H9 (cell line): ENCODE data around the gene CTAG1B. TPM values are rescaled to one million over a fixed set of nuclear protein-coding genes. Genes with fewer than 3 reads are reported as not detected.
"Not testable (repeated sequence)": the region's sequence is repeated elsewhere in the genome, so short reads cannot be mapped to it uniquely, and the experiment has no call there.

Experiments
- DNase-seq: peaks from one replicate; pipeline ENCODE4 v3.0.0-alpha.2; 2017
- H2AFZ ChIP-seq: one replicate; pipeline ENCODE4 v1.6.1; 2013; ENCODE audit warnings: mild to moderate bottlenecking, low read length, control low read depth, moderate library complexity
- H2AK5ac ChIP-seq: 2 replicates; pipeline ENCODE4 v1.6.1; 2013; ENCODE audit warnings: low read length, control low read depth, mixed read lengths; ENCODE audit not compliant: insufficient read length
- H2BK120ac ChIP-seq: one replicate; pipeline ENCODE4 v1.6.1; 2013; ENCODE audit warnings: low read depth, mild to moderate bottlenecking, low read length, control low read depth, inconsistent platforms; ENCODE audit not compliant: poor library complexity, severe bottlenecking
- H2BK12ac ChIP-seq: 2 replicates; pipeline ENCODE4 v1.6.1; 2013; ENCODE audit warnings: low read length, control low read depth, mixed read lengths, low read depth; ENCODE audit not compliant: insufficient read length
- H2BK15ac ChIP-seq: 2 replicates; pipeline ENCODE4 v1.6.1; 2013; ENCODE audit warnings: low read depth, low read length, control low read depth
- H2BK20ac ChIP-seq: one replicate; pipeline ENCODE4 v1.6.1; 2013; ENCODE audit warnings: low read depth, mild to moderate bottlenecking, low read length, control low read depth, inconsistent platforms; ENCODE audit not compliant: poor library complexity, severe bottlenecking
- H2BK5ac ChIP-seq: 2 replicates; pipeline ENCODE4 v1.6.1; 2013; ENCODE audit warnings: low read length, control low read depth, mixed read lengths; ENCODE audit not compliant: insufficient read length
- H3K14ac ChIP-seq: 2 replicates; pipeline ENCODE4 v1.6.1; 2013; ENCODE audit warnings: low read length, control low read depth; ENCODE audit not compliant: insufficient read depth
- H3K18ac ChIP-seq: 2 replicates; pipeline ENCODE4 v1.6.1; 2013; ENCODE audit warnings: low read depth, mild to moderate bottlenecking, mixed read lengths, low read length, control low read depth; ENCODE audit not compliant: insufficient read length
- H3K23ac ChIP-seq: 2 replicates; pipeline ENCODE4 v1.6.1; 2013; ENCODE audit warnings: low read length, control low read depth, mixed read lengths, low read depth; ENCODE audit not compliant: insufficient read length
- H3K23me2 ChIP-seq: 2 replicates; pipeline ENCODE4 v1.6.1; 2013; ENCODE audit warnings: low read depth, mild to moderate bottlenecking, mixed read lengths, low read length, control low read depth; ENCODE audit not compliant: insufficient read length, poor library complexity, severe bottlenecking
- H3K27ac ChIP-seq: 2 replicates; pipeline ENCODE4 v1.5.1; 2013; ENCODE audit warnings: low read length, control low read depth, mixed read lengths, low read depth; ENCODE audit not compliant: insufficient read length
- H3K27me3 ChIP-seq: 2 replicates; pipeline ENCODE4 v1.6.1; 2013; ENCODE audit warnings: low read length, control low read depth, inconsistent platforms; ENCODE audit not compliant: insufficient read depth
- H3K4ac ChIP-seq: 2 replicates; pipeline ENCODE4 v1.6.1; 2013; ENCODE audit warnings: low read depth, mild to moderate bottlenecking, control low read depth, inconsistent platforms, low read length, moderate library complexity
- H3K4me1 ChIP-seq: 2 replicates; pipeline ENCODE4 v1.6.1; 2013; ENCODE audit warnings: low read length, control low read depth, inconsistent platforms; ENCODE audit not compliant: insufficient read depth
- H3K4me2 ChIP-seq: 2 replicates; pipeline ENCODE4 v1.6.1; 2013; ENCODE audit warnings: low read length, control low read depth, mixed read lengths; ENCODE audit not compliant: insufficient read length, insufficient read depth
- H3K56ac ChIP-seq: 2 replicates; pipeline ENCODE4 v1.6.1; 2013; ENCODE audit warnings: low read depth, mild to moderate bottlenecking, mixed read lengths, low read length, control low read depth; ENCODE audit not compliant: insufficient read length
- H3K79me1 ChIP-seq: 2 replicates; pipeline ENCODE4 v1.6.1; 2013; ENCODE audit warnings: low read depth, mild to moderate bottlenecking, moderate library complexity, low read length, control low read depth, inconsistent platforms; ENCODE audit not compliant: insufficient read depth, poor library complexity, severe bottlenecking
- H3K79me2 ChIP-seq: 2 replicates; pipeline ENCODE4 v1.6.1; 2013; ENCODE audit warnings: low read length, control low read depth, inconsistent platforms; ENCODE audit not compliant: insufficient read depth
- H3K9ac ChIP-seq: 2 replicates; pipeline ENCODE4 v1.6.1; 2013; ENCODE audit warnings: low read length, control low read depth, mixed read lengths; ENCODE audit not compliant: insufficient read length; ENCODE audit errors: extremely low read depth
- H3K9me3 ChIP-seq: one replicate; pipeline ENCODE4 v1.6.1; 2013; ENCODE audit warnings: low read depth, low read length, inconsistent platforms; ENCODE audit not compliant: control insufficient read depth
- H3T11ph ChIP-seq: one replicate; pipeline ENCODE4 v1.6.1; 2013; ENCODE audit warnings: mild to moderate bottlenecking, low read length, control low read depth, inconsistent platforms
- H4K20me1 ChIP-seq: one replicate; pipeline ENCODE4 v1.6.1; 2013; ENCODE audit not compliant: control insufficient read depth, insufficient read length, insufficient read depth
- H4K5ac ChIP-seq: 2 replicates; pipeline ENCODE4 v1.6.1; 2013; ENCODE audit warnings: low read depth, mild to moderate bottlenecking, mixed read lengths, low read length, control low read depth; ENCODE audit not compliant: insufficient read length
- H4K8ac ChIP-seq: replicated peaks from 2 replicates; pipeline ENCODE4 v1.6.1; 2013; ENCODE audit warnings: low read length, control low read depth, mixed read lengths, low read depth; ENCODE audit not compliant: insufficient read length
- H4K91ac ChIP-seq: 2 replicates; pipeline ENCODE4 v1.6.1; 2013; ENCODE audit warnings: low read depth, mild to moderate bottlenecking, moderate library complexity, mixed read lengths, low read length, control low read depth; ENCODE audit not compliant: insufficient read length
- H3K27ac Mint-ChIP-seq, 3 experiments: 2 replicates in 2 of 3; 3 replicates in 1 of 3; pipeline ENCODE4 v1.8.0; 2020 to 2021; ENCODE audit warnings: mixed read lengths in 3 of 3, mild to moderate bottlenecking in 1 of 3, moderate library complexity in 1 of 3
- H3K27me3 Mint-ChIP-seq: 2 replicates; pipeline ENCODE4 v1.8.0; 2021; ENCODE audit warnings: low read depth, mild to moderate bottlenecking, moderate library complexity, mixed read lengths
- H3K36me3 Mint-ChIP-seq, 3 experiments: 2 replicates in 2 of 3; 3 replicates in 1 of 3; pipeline ENCODE4 v1.8.0; 2020 to 2021; ENCODE audit warnings: low read depth in 3 of 3, mixed read lengths in 3 of 3; ENCODE audit not compliant: insufficient read depth in 1 of 3
- H3K4me1 Mint-ChIP-seq, 2 experiments: 2 replicates each; pipeline ENCODE4 v1.8.0; 2020; ENCODE audit warnings: mixed read lengths in 2 of 2
- H3K4me3 Mint-ChIP-seq, 2 experiments: 2 replicates in 1 of 2; 3 replicates in 1 of 2; pipeline ENCODE4 v1.8.0; 2020 to 2021; ENCODE audit warnings: mild to moderate bottlenecking in 2 of 2, mixed read lengths in 2 of 2, moderate library complexity in 1 of 2
- H3K9me3 Mint-ChIP-seq, 2 experiments: 2 replicates in 1 of 2; 3 replicates in 1 of 2; pipeline ENCODE4 v1.8.0; 2020; ENCODE audit warnings: mild to moderate bottlenecking in 2 of 2, mixed read lengths in 2 of 2, moderate library complexity in 1 of 2
- WGBS: extraction: QIAGEN DNeasy Blood & Tissue Kit; methylation state at CpG from one replicate; pipeline ENCODE4 v1.1.7; 2013; ENCODE audit warnings: missing lambda C conversion rate, low lambda C conversion rate, mixed read lengths; ENCODE audit not compliant: insufficient read length; ENCODE audit errors: extremely low coverage; 5-methylcytosine and 5-hydroxymethylcytosine counted together
- total RNA-seq: library from RNA; stranded (reverse); gene quantifications from 2 replicates; pipeline ENCODE4 v1.2.1, GENCODE V29; 2021

The CTAG1B gene
- total RNA-seq, 1 experiment from 2014 or later, result not detected

DNA sequence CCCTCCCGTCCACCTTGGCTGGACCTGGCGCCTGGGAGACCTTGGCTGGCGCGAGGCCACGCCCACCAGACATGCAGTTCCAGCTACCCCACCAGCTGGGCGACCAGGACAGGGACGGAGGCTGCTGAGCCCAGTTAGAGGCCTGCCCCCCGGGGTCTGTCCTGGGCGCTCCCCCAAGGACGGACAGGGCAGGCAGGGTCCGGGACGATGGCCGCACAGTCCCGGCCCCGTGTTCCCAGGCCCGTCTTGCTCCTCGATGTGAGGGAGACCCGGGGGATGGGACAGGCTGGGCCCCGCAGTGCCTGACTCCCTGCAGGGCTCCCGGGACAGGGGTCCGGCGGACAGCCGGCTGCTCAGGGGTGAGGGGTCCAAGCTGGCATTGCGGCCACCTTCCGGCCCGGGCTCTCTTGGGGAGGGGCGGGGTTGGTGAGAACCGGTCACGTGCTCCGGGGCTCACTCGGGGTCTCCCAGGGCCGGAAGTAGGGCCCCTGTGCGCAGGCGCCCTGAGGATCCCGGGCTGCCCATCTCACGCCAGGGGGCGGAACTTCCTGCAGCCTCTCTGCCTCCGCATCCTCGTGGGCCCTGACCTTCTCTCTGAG, 34.4 kb downstream of the CTAG1B start, which contains the start of gene CTAG1A:
TSS of gene CTAG1A (plus strand) at position 549 of the 599 bp plus-strand sequence. CDS start 74 bp downstream, outside the sequence.
- H3K56ac ChIP-seq, H4K8ac ChIP-seq, H4K5ac ChIP-seq, H3K79me2 ChIP-seq, H3K9me3 Mint-ChIP-seq, H3K4me1 ChIP-seq, H3K27ac Mint-ChIP-seq, H3K27me3 ChIP-seq, H3K4me1 Mint-ChIP-seq, H3K9ac ChIP-seq, H4K20me1 ChIP-seq, H3K23me2 ChIP-seq, H3K14ac ChIP-seq, H3K27me3 Mint-ChIP-seq, H3K4me3 Mint-ChIP-seq, H3K4me2 ChIP-seq, H2BK15ac ChIP-seq, H3K79me1 ChIP-seq, H2BK20ac ChIP-seq, DNase-seq, H2AFZ ChIP-seq, H3K4ac ChIP-seq, H3T11ph ChIP-seq, H3K18ac ChIP-seq, H3K27ac ChIP-seq, H3K36me3 Mint-ChIP-seq, H3K23ac ChIP-seq, H4K91ac ChIP-seq, H2AK5ac ChIP-seq, H2BK5ac ChIP-seq, H2BK12ac ChIP-seq, H2BK120ac ChIP-seq, H3K9me3 ChIP-seq: not testable (repeated sequence)
- WGBS, result no CpG with 5 or more reads among the region's 39 CpGs

DNA sequence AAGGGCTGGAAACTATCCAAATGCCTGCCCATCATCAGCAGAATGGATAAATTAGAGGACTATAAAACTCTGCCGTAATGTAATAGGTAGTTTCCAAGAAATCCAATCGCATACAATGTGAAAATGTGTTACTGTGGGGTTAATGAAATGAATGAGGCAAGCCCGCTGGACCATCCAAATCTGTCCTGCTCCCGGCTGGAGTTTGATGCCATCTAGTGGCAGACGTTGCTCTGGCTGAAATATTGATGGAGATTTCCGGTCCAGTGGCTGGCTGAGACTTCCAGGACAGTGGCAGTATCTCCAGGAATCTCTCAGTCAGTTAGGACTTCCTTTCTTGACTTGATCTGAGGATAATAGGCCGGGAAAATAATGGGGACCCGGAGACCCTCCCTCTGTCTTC, 36.1 kb downstream of the CTAG1B start:
- not testable (repeated sequence) for H3K4me1 ChIP-seq, H2BK12ac ChIP-seq, H2BK5ac ChIP-seq, H3K79me1 ChIP-seq, H3K27ac Mint-ChIP-seq, H3K36me3 Mint-ChIP-seq, H3K4me2 ChIP-seq, H3K4ac ChIP-seq, H4K5ac ChIP-seq, H4K20me1 ChIP-seq, H4K8ac ChIP-seq, H3T11ph ChIP-seq, H3K9ac ChIP-seq, H3K4me3 Mint-ChIP-seq, H2BK20ac ChIP-seq, H3K27ac ChIP-seq, H2AK5ac ChIP-seq, H3K23ac ChIP-seq, H3K9me3 Mint-ChIP-seq, H2BK15ac ChIP-seq, H2AFZ ChIP-seq, DNase-seq, H4K91ac ChIP-seq, H3K27me3 Mint-ChIP-seq, H3K56ac ChIP-seq, H3K9me3 ChIP-seq, H3K79me2 ChIP-seq, H2BK120ac ChIP-seq, H3K4me1 Mint-ChIP-seq, H3K27me3 ChIP-seq, H3K18ac ChIP-seq, H3K14ac ChIP-seq, H3K23me2 ChIP-seq
- WGBS, result no CpG with 5 or more reads among the region's 8 CpGs
